HG02943 (cell line): Measurements from ENCODE around the gene LUZP2.

ENCODE experiments used
- ATAC-seq: cut with Tn5 transposase; IDR thresholded peaks from one replicate; pipeline ENCODE4 v1.9.1; 2021; ENCODE audit warnings: mild to moderate bottlenecking, low read depth, moderate library complexity; ENCODE audit not compliant: unreplicated experiment

Gene LUZP2

GRCh38 chr11:24794064-24794463 lies 297.2 kb downstream of the LUZP2 start:
- no peak for ATAC-seq

DNA sequence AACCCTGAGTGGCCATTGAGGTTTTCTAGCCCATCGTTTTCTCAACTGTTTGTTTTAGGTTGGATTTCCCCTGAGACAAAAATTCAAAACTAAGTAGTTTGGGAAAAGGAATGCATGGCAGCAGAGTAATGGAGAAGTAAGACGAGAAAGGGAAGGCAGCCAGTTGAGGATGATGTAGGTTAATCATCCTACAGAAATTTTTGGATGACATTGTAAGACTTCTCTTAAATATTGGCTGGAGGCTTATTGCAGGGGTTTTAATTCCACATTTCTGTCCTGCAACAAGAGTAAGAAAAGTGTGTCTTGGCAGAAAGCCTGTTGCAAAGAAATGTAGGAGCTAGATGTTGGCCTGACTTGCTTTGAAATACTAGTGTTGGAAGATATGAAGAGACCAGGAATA lies 308.8 kb downstream of the LUZP2 start:
- no peak for ATAC-seq

GRCh38 chr11:24808173-24808572 lies 311.3 kb downstream of the LUZP2 start:
- ATAC-seq: no peak

DNA sequence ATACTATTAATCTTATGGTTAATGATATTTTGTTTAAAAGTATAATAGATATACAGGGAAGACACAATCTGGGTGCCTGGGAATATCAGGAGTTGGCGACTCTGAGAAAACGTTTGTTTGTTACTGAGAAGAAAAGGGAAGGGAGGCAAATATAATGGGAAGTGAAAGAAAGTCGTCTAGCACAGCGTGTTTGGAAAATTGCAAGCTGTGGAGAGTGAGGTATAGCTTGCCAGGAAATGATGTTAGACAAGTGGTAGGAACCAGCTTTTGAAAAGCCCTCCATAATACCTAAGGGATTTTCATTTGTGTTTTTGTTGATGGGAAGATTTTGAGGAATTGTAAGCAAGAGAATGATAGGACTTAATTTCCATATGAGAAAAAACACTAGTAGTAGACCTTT lies 322.2 kb downstream of the LUZP2 start:
- no peak for ATAC-seq

- ATAC-seq: no peak
Measured at GRCh38 chr11:24819863-24820434, 323.1 kb downstream of the LUZP2 start.

GRCh38 chr11:24820541-24820940 lies 323.7 kb downstream of the LUZP2 start:
- no peak for ATAC-seq

GRCh38 chr11:24828938-24829605 lies 332.2 kb downstream of the LUZP2 start:
- ATAC-seq: no peak

DNA sequence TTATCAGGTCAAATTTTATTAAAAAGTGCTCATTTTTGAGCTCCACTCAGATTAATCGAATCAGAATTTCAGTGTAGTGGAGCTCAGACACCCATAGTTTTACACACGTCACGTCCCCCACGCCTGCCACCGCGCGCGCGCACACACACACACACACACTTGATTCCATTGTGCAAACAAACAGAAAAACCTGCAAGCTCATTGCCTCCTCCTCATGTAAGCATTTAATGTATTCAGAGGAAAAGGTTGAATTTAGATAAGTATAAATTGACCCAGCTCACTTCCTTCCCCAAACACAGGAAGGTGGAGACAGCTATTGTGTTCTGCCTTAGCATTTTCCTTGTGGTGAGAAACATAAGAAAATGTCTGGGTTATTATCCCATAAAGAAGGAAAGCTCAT lies 336.7 kb downstream of the LUZP2 start:
- ATAC-seq: no peak

GRCh38 chr11:24837112-24837511 lies 340.3 kb downstream of the LUZP2 start:
- ATAC-seq: no peak

- no peak for ATAC-seq
Measured at GRCh38 chr11:24842308-24842707, 345.5 kb downstream of the LUZP2 start.

- ATAC-seq: no peak
Measured at GRCh38 chr11:24844406-24844805, 347.6 kb downstream of the LUZP2 start.

DNA sequence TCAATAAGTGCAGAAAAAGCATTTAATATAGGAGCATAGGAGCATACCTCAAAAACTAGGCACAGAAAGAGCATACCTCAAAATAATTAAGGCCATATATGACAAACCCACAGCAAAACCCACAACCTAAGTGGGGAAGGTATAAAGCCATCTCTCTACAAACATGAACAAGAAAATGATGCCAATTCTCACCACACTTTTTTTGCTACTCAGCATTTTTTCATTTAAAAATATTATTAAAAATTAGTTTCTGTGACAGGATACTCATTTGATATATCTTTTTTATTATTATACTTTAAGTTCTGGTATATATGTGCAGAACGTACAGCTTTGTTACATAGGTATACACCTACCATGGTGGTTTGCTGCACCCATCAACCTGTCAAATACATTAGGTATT lies 352.0 kb downstream of the LUZP2 start:
- no peak for ATAC-seq

- no peak for ATAC-seq
Measured at GRCh38 chr11:24855951-24856350, 359.1 kb downstream of the LUZP2 start.

- ATAC-seq: no peak
Measured at GRCh38 chr11:24859801-24860300, 363.0 kb downstream of the LUZP2 start.

DNA sequence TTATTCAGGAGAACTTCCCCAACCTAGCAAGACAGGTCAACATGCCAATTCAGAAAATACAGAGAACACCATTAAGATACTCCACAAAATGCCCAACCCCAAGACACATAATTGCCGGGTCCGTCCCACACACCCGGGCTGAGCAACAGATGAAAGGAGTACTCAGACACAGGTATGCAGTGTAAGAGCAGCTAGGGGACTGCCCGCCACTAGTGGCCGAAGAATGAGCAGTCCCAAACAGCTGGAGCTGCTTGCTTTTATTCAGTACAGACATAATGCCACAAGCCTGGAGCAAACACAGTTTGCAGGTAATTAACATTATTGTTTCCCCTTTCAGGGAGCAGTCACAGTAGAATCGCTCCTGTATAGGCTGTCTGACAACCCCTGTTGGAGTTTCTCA lies 364.6 kb downstream of the LUZP2 start:
- no peak for ATAC-seq

- no peak for ATAC-seq
Measured at GRCh38 chr11:24866743-24867142, 369.9 kb downstream of the LUZP2 start.

DNA sequence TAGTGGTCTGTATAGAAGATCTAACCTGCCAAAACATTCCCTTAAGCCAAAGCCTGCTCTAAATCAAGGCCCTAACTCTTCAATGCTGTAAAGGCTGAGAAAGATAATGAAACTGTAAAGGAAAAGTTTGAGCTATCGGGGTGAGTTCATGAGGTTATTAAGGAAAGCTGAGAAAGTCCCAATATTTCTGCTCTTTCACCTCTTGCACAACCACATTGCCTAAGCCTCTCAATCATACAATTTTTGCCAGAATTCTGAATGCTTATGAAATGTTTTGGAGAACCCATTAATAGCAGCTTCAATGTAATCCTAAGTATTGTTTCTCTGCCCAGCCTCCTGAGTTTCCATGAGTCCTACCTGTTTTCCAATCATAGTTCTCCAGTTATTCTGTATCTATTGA lies 373.2 kb downstream of the LUZP2 start:
- ATAC-seq: no peak

DNA sequence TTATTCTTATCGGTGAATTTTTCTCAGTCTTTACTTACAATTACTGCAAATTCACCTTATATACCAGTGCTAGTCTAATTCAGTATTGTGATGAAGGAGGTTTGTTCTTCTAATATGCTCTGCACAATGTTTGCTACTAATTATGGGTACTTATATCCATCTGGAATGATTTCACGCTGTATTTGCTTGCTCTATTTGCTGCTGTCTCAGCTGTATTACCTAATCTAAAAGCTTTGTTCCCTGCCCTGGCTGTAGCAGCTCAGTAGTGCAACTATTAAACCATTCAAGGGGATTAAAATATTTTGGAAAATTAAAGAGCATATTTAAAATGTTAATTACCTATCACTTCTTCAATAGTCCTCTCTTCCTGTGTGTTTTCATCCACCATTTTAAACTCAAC lies 375.3 kb downstream of the LUZP2 start:
- ATAC-seq: no peak

DNA sequence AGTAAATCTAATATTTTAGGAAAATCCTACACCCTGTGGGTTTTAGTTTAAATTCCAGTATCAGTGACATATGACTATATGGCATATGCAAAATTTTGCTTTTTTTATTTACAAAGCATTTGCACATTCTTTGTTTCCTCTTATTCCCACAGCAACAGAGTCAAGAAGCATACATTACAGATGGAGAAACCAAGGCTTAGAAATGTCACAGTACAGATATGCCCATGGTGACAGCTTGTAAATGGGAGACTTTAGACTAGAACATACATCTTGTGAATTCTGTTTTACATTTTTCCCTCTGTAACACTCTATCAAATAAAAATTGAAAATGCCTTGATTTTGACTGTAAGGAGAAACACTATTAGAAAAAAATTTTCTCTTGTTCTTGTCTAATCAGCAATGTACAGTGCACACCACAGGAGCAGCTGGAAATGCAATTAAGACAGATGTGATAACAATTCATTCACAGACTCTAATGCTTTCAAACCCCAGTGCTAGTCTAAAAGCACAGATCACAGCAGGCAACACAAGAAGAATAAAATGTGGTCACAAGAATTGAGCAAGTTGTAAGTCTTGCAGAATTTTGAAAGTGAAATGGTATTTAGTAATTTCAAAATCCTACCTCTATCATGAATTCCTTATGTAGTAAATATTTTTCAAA lies 375.9 kb downstream of the LUZP2 start:
- no peak for ATAC-seq

- ATAC-seq: no peak
Measured at GRCh38 chr11:24880962-24881361, 384.1 kb downstream of the LUZP2 start.

DNA sequence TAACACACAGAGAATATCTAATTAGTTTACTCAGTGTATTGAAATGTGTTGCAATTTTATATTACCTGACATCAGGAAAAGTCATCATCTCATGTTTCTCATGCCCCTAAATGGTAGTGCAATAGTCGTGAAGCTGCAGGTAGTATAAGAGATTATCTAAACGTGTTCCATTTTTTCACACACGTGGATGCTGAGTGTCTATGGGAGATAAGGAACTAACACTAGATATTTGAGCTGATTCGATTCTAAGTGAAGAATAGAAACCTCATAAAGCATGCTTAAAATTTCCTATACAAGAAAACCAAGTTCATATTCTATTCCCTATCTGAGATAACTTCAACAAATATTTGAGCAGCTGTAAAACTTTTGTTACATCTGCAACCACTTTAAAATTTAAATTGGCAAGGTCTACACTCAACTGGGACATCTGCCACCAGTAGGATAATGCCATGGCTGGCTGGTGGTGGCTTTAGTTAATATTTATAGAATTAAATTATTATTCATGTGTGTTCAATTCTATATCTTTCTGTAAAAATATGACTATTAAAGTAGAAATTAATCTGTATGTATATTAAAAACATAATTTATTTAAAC lies 388.8 kb downstream of the LUZP2 start:
- no peak for ATAC-seq
